Fibroblast of lung (primary cell): ENCODE measurements around the gene RNF168. TPM values are rescaled to one million over a fixed set of nuclear protein-coding genes. Genes with fewer than 3 reads are reported as not detected.

Experiments
- DNase-seq, 2 donors: peaks; one replicate each; pipeline versions ENCODE4 v3.0.0 to v3.0.0-alpha.2; 2010; ENCODE audit warnings: low read depth in 2 of 2
- H2AFZ ChIP-seq: 2 replicates; pipeline ENCODE4 v1.5.1; 2012; ENCODE audit warnings: low read length, control low read depth, inconsistent platforms
- H3K27ac ChIP-seq: 2 replicates; pipeline ENCODE4 v1.5.1; 2011; ENCODE audit warnings: low read length, control low read depth; ENCODE audit not compliant: insufficient read depth
- H3K27me3 ChIP-seq: 2 replicates; pipeline ENCODE4 v1.5.1; 2011; ENCODE audit warnings: mild to moderate bottlenecking, low read length; ENCODE audit not compliant: control insufficient read depth, insufficient read depth
- H3K36me3 ChIP-seq: 2 replicates; pipeline ENCODE4 v1.5.1; 2011; ENCODE audit warnings: low read length; ENCODE audit not compliant: control insufficient read depth, insufficient read depth
- H3K4me1 ChIP-seq: 2 replicates; pipeline ENCODE4 v1.5.1; 2011; ENCODE audit warnings: low read length; ENCODE audit not compliant: control insufficient read depth, insufficient read depth; ENCODE audit errors: extremely low read depth
- H3K4me2 ChIP-seq: 2 replicates; pipeline ENCODE4 v1.5.1; 2011; ENCODE audit warnings: low read length, control low read depth; ENCODE audit not compliant: insufficient read depth; ENCODE audit errors: extremely low read depth
- H3K4me3 ChIP-seq, 4 experiments: fragments of 200-600 bp in 1 of 4; sonication (generic) in 1 of 4; replicated peaks in 1 of 4; 2 replicates each; pipeline ENCODE4 v1.5.1; 2011 to 2016; ENCODE audit warnings: low read length in 4 of 4, low read depth in 3 of 4, mild to moderate bottlenecking in 3 of 4, control low read depth in 2 of 4, inconsistent platforms in 1 of 4, mixed read lengths in 1 of 4; ENCODE audit not compliant: insufficient read depth in 1 of 4; ENCODE audit errors: control extremely low read depth in 1 of 4
- H3K79me2 ChIP-seq: 2 replicates; pipeline ENCODE4 v1.5.1; 2012; ENCODE audit warnings: mild to moderate bottlenecking, low read length, inconsistent platforms; ENCODE audit not compliant: control insufficient read depth, insufficient read depth
- H3K9ac ChIP-seq: 2 replicates; pipeline ENCODE4 v1.5.1; 2011; ENCODE audit warnings: mild to moderate bottlenecking, low read length, control low read depth; ENCODE audit not compliant: insufficient read depth
- H3K9me3 ChIP-seq: 2 replicates; pipeline ENCODE4 v1.5.1; 2012; ENCODE audit warnings: low read depth, low read length; ENCODE audit not compliant: control insufficient read depth, insufficient read depth
- H4K20me1 ChIP-seq: 2 replicates; pipeline ENCODE4 v1.5.1; 2011; ENCODE audit warnings: low read length; ENCODE audit not compliant: control insufficient read depth, insufficient read depth; ENCODE audit errors: extremely low read depth
- CTCF ChIP-seq, 2 donors: IDR thresholded peaks in 1 of 2; conservative IDR thresholded peaks in 1 of 2; 1 replicate in 1 of 2; 2 replicates in 1 of 2; pipeline ENCODE4 v1.5.1; 2011 to 2012; ENCODE audit warnings: low read length in 2 of 2, control low read depth in 1 of 2, inconsistent platforms in 1 of 2, low read depth in 1 of 2, mild to moderate bottlenecking in 1 of 2
- EZH2 ChIP-seq: IDR thresholded peaks from 2 replicates; pipeline ENCODE4 v1.5.1; 2012; ENCODE audit warnings: low read length, control low read depth, mild to moderate bottlenecking; ENCODE audit errors: missing control alignments
- polyA plus RNA-seq, 2 donors: library from polyadenylated mRNA; depleted of rRNA in 1 of 2; stranded (reverse) in 1 of 2; unstranded in 1 of 2; fragments of >200 nt; gene quantifications; 2 replicates each; pipeline ENCODE4 v1.2.1, GENCODE V29; 2011 to 2012; ENCODE audit warnings: missing spikeins in 1 of 2
- total RNA-seq: library from RNA; depleted of rRNA; stranded (reverse); fragments of >200 nt; gene quantifications from 2 replicates; pipeline ENCODE4 v1.2.1, GENCODE V29; 2014

RNF168 gene
- total and polyA plus RNA-seq, 2 donors (not counting 1 experiment from before 2014, with no cell fraction given): 3.1 to 13.7 TPM

DNA sequence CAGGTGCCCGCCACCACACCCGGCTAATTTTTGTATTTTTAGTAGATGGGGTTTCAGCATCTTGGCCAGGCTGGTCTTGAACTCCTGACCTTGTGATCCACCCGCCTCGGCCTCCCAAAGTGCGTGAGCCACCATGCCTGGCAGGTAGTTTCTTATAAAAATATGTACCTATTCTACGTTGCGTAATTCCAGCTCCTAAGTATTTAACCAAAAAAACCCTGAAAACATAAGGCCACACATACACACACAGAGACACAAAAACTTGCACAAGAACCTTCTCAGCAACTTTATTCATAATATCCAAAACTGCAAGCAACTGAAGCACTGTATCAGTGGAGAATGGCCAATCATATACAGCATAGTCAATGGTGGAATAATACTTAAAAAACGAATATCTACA is 5.3 kb downstream of the RNF168 start:
- no peak overlapping the region for H3K9ac ChIP-seq
- H3K79me2 ChIP-seq: peaks cover 92% of the 10 kb centered on the region
- H3K4me1 ChIP-seq: peaks cover 3% of the 10 kb centered on the region
- H3K27me3 ChIP-seq: no peaks in the 10 kb centered on the region
- no peak overlapping the region for H2AFZ ChIP-seq
- H4K20me1 ChIP-seq: no peaks in the 10 kb centered on the region
- H3K27ac ChIP-seq: no peak overlapping the region
- DNase-seq: no peak
- H3K4me2 ChIP-seq: no peak overlapping the region
- no peaks in the 10 kb centered on the region for H3K9me3 ChIP-seq
- H3K36me3 ChIP-seq: peaks cover 1% of the 10 kb centered on the region
- no peak for TF ChIP-seq EZH2
- no peak for TF ChIP-seq CTCF (conservative IDR thresholded peaks at IDR 0.05 in 1 of 2, IDR thresholded peaks at IDR 0.05 in 1 of 2; ENCODE audit: low read depth in 1 of 2, low read length in 2 of 2)
- no peak overlapping the region for H3K4me3 ChIP-seq

GRCh38 chr3:196496183-196496582 is 7.4 kb downstream of the RNF168 start:
- H2AFZ ChIP-seq: no peak overlapping the region
- peaks cover 94% of the 10 kb centered on the region for H3K79me2 ChIP-seq
- H3K9me3 ChIP-seq: no peaks in the 10 kb centered on the region
- H4K20me1 ChIP-seq: no peaks in the 10 kb centered on the region
- no peak overlapping the region for H3K27ac ChIP-seq
- TF ChIP-seq CTCF (conservative IDR thresholded peaks at IDR 0.05 in 1 of 2, IDR thresholded peaks at IDR 0.05 in 1 of 2; ENCODE audit: low read depth in 1 of 2, low read length in 2 of 2) (no peak), EZH2 (no peak)
- peaks cover 3% of the 10 kb centered on the region for H3K4me1 ChIP-seq
- DNase-seq: no peak
- peaks cover 1% of the 10 kb centered on the region for H3K36me3 ChIP-seq
- H3K27me3 ChIP-seq: no peaks in the 10 kb centered on the region
- H3K4me2 ChIP-seq: no peak overlapping the region
- H3K9ac ChIP-seq: no peak overlapping the region
- H3K4me3 ChIP-seq: no peak overlapping the region

- H3K4me1 ChIP-seq: no peaks in the 10 kb centered on the region
- no peak overlapping the region for H3K9ac ChIP-seq
- H4K20me1 ChIP-seq: no peaks in the 10 kb centered on the region
- no peak for DNase-seq
- no peak overlapping the region for H3K4me3 ChIP-seq
- H3K4me2 ChIP-seq: no peak overlapping the region
- peaks cover 1% of the 10 kb centered on the region for H3K36me3 ChIP-seq
- no peak for TF ChIP-seq EZH2
- TF ChIP-seq CTCF (conservative IDR thresholded peaks at IDR 0.05 in 1 of 2, IDR thresholded peaks at IDR 0.05 in 1 of 2; ENCODE audit: low read depth in 1 of 2, low read length in 2 of 2): no peak
- H3K27me3 ChIP-seq: no peaks in the 10 kb centered on the region
- H3K27ac ChIP-seq: no peak overlapping the region
- peaks cover 87% of the 10 kb centered on the region for H3K79me2 ChIP-seq
- H3K9me3 ChIP-seq: no peaks in the 10 kb centered on the region
- no peak overlapping the region for H2AFZ ChIP-seq
These were observed 10.3 kb downstream of the RNF168 start for GRCh38 chr3:196493292-196493691.
